H4 (cell line): Measurements from ENCODE around the gene NOP14. TPM values are rescaled to one million over a fixed set of nuclear protein-coding genes. Genes with fewer than 3 reads are reported as not detected.
"Not testable (repeated sequence)": the region's sequence is repeated elsewhere in the genome, so short reads cannot be mapped to it uniquely, and the experiment has no call there.

Source experiments
- DNase-seq: peaks from one replicate; pipeline ENCODE4 v3.0.0-alpha.2; 2015; ENCODE audit warnings: low spot score
- total RNA-seq: library from RNA; depleted of rRNA; stranded (reverse); fragments of >200 nt; shearing (Covaris generic); gene quantifications from 2 replicates; pipeline ENCODE4 v1.2.3, GENCODE V29; 2014

The NOP14 gene
- total RNA-seq, 1 experiment from 2014 or later = 18.8 TPM

GRCh38 chr4:2961811-2962441 lies 1.3 kb downstream of the NOP14 start:
- DNase-seq = no peak

GRCh38 chr4:2961421-2961810 lies 1.8 kb downstream of the NOP14 start:
- no peak for DNase-seq

- DNase-seq = not testable (repeated sequence)
Measured at GRCh38 chr4:2960450-2960849, 2.8 kb downstream of the NOP14 start.

GRCh38 chr4:2958446-2958845 lies 4.8 kb downstream of the NOP14 start:
- peak; percentile 94 for DNase-seq

GRCh38 chr4:2955186-2956044 lies 7.8 kb downstream of the NOP14 start:
- not testable (repeated sequence) for DNase-seq

- DNase-seq = no peak
Measured at GRCh38 chr4:2954358-2955185, 8.6 kb downstream of the NOP14 start.

GRCh38 chr4:2953496-2953895 lies 9.7 kb downstream of the NOP14 start:
- no peak for DNase-seq

GRCh38 chr4:2950221-2950989 lies 12.8 kb downstream of the NOP14 start:
- no peak for DNase-seq

GRCh38 chr4:2949782-2950125 lies 13.5 kb downstream of the NOP14 start:
- no peak for DNase-seq

GRCh38 chr4:2948895-2949781 lies 14.1 kb downstream of the NOP14 start:
- DNase-seq = no peak

GRCh38 chr4:2947926-2948325 lies 15.3 kb downstream of the NOP14 start:
- DNase-seq = no peak

GRCh38 chr4:2946812-2947600 lies 16.2 kb downstream of the NOP14 start:
- no peak for DNase-seq

GRCh38 chr4:2945619-2946604 lies 17.3 kb downstream of the NOP14 start:
- DNase-seq = not testable (repeated sequence)

- DNase-seq = no peak
Measured at GRCh38 chr4:2944586-2945526, 18.4 kb downstream of the NOP14 start.

GRCh38 chr4:2944091-2944482 lies 19.1 kb downstream of the NOP14 start:
- DNase-seq = no peak

- no peak for DNase-seq
Measured at GRCh38 chr4:2943364-2944090, 19.7 kb downstream of the NOP14 start.
